HAP-1 (cell line): Measurements from ENCODE around the gene ZSWIM1.

Experiments used
- DNase-seq, 2 experiments: peaks; one replicate each; pipeline ENCODE4 v3.0.0-alpha.2; 2016 to 2020; ENCODE audit warnings: low spot score in 2 of 2
- H3K27me3 ChIP-seq: fragments of 250-450 bp; sonication (Bioruptor Pico); 2 replicates; pipeline ENCODE4 v1.5.1; 2020; ENCODE audit warnings: low read depth, mild to moderate bottlenecking, moderate library complexity
- H3K36me3 ChIP-seq: fragments of 250-450 bp; sonication (Bioruptor Pico); replicated peaks from 2 replicates; pipeline ENCODE4 v1.5.1; 2020; ENCODE audit warnings: mild to moderate bottlenecking
- H3K4me1 ChIP-seq: fragments of 250-450 bp; sonication (Bioruptor Pico); 2 replicates; pipeline ENCODE4 v1.5.1; 2020; ENCODE audit warnings: mild to moderate bottlenecking
- H3K4me3 ChIP-seq: fragments of 250-450 bp; sonication (Bioruptor Pico); 2 replicates; pipeline ENCODE4 v1.5.1; 2020; ENCODE audit warnings: mild to moderate bottlenecking, moderate library complexity
- H3K9me3 ChIP-seq: fragments of 250-450 bp; sonication (Bioruptor Pico); 2 replicates; pipeline ENCODE4 v1.5.1; 2020; ENCODE audit warnings: mild to moderate bottlenecking, moderate library complexity
- in situ Hi-C: fragments of 300-500 bp; cut with MboI; formaldehyde crosslinking; loops from 3 replicates; pipeline ENCODE4 v1.14.3; 2020; ENCODE audit warnings: low sequenced_read_pairs, inconsistent platforms, mixed read lengths

ZSWIM1 gene

GRCh38 chr20:45888681-45889080, 7.7 kb downstream of the ZSWIM1 start:
- Histone ChIP-seq H3K4me3 (no peak overlapping the region), H3K4me1 (peaks cover 15% of the 10 kb centered on the region), H3K9me3 (no peaks in the 10 kb centered on the region), H3K27me3 (no peaks in the 10 kb centered on the region), H3K36me3 (peaks cover 5% of the 10 kb centered on the region)
- no peak for DNase-seq
- in situ Hi-C loops, result no loop called here

GRCh38 chr20:45890077-45890984, 9.3 kb downstream of the ZSWIM1 start:
- H3K4me3 ChIP-seq, result peak overlapping the region; percentile 80
- H3K36me3 ChIP-seq, result 0 out of 2 replicates have a peak, but pooled peaks cover 5% of the 10 kb centered on the region
- in situ Hi-C loops, result no loop called here
- peak in 1 of 2 experiments; percentile 69 for DNase-seq
- H3K4me1 ChIP-seq, result peaks cover 15% of the 10 kb centered on the region
- no peaks in the 10 kb centered on the region for H3K27me3 ChIP-seq
- H3K9me3 ChIP-seq, result no peaks in the 10 kb centered on the region

GRCh38 chr20:45890985-45891983, 10.3 kb downstream of the ZSWIM1 start, which contains the start of the genes CTSA and NEURL2:
Gene CTSA (plus strand): TSS chr20:45891335. CDS start chr20:45891569, 234 bp downstream.
Gene NEURL2 (minus strand): TSS chr20:45891208. CDS start chr20:45890991, 217 bp downstream.
- Histone ChIP-seq H3K36me3 (0 out of 2 replicates have a peak, but pooled peaks cover 5% of the 10 kb centered on the region), H3K9me3 (no peaks in the 10 kb centered on the region), H3K4me1 (peaks cover 15% of the 10 kb centered on the region), H3K4me3 (peak within 1 kb of the TSS; percentile 80), H3K27me3 (no peaks in the 10 kb centered on the region)
- peak; percentile 86 to 93 for DNase-seq
- in situ Hi-C loops, result no loop called here

- in situ Hi-C loops, result no loop called here
- Histone ChIP-seq H3K4me3 (peak overlapping the region; percentile 80), H3K9me3 (no peaks in the 10 kb centered on the region), H3K36me3 (peaks cover 7% of the 10 kb centered on the region), H3K27me3 (no peaks in the 10 kb centered on the region), H3K4me1 (peaks cover 15% of the 10 kb centered on the region)
- DNase-seq, result peak in 1 of 2 experiments; percentile 34
Observed at GRCh38 chr20:45892049-45892825, 11.2 kb downstream of the ZSWIM1 start.

- in situ Hi-C loops, result no loop called here
- DNase-seq, result no peak
- Histone ChIP-seq H3K4me3 (no peak overlapping the region), H3K9me3 (no peaks in the 10 kb centered on the region), H3K4me1 (peaks cover 15% of the 10 kb centered on the region), H3K27me3 (no peaks in the 10 kb centered on the region), H3K36me3 (peaks cover 15% of the 10 kb centered on the region)
Observed at GRCh38 chr20:45892828-45893500, 11.9 kb downstream of the ZSWIM1 start.

GRCh38 chr20:45893831-45894230, 12.8 kb downstream of the ZSWIM1 start:
- H3K36me3 ChIP-seq, result peaks cover 18% of the 10 kb centered on the region
- no peak for DNase-seq

GRCh38 chr20:45894797-45895196, 13.8 kb downstream of the ZSWIM1 start:
- H3K9me3 ChIP-seq, result no peaks in the 10 kb centered on the region
- peaks cover 15% of the 10 kb centered on the region for H3K4me1 ChIP-seq
- in situ Hi-C loops, result no loop called here
- no peaks in the 10 kb centered on the region for H3K27me3 ChIP-seq
- no peak for DNase-seq
- H3K4me3 ChIP-seq, result no peak overlapping the region
- H3K36me3 ChIP-seq, result peaks cover 21% of the 10 kb centered on the region

More at GRCh38 chr20:45893831-45894230, 12.8 kb downstream of the ZSWIM1 start:
- Histone ChIP-seq H3K27me3 (no peaks in the 10 kb centered on the region), H3K9me3 (no peaks in the 10 kb centered on the region), H3K4me1 (peaks cover 15% of the 10 kb centered on the region), H3K4me3 (no peak overlapping the region)
- in situ Hi-C loops, result no loop called here

GRCh38 chr20:45896641-45897161, 15.7 kb downstream of the ZSWIM1 start:
- Histone ChIP-seq H3K27me3 (no peaks in the 10 kb centered on the region), H3K4me3 (no peak overlapping the region), H3K4me1 (peaks cover 3% of the 10 kb centered on the region), H3K9me3 (no peaks in the 10 kb centered on the region), H3K36me3 (peaks cover 37% of the 10 kb centered on the region)
- in situ Hi-C loops, result no loop called here
- no peak for DNase-seq

- in situ Hi-C loops, result no loop called here
- no peaks in the 10 kb centered on the region for H3K27me3 ChIP-seq
- H3K4me1 ChIP-seq, result no peaks in the 10 kb centered on the region
- DNase-seq, result no peak
- H3K36me3 ChIP-seq, result peaks cover 41% of the 10 kb centered on the region
- H3K9me3 ChIP-seq, result no peaks in the 10 kb centered on the region
- H3K4me3 ChIP-seq, result no peak overlapping the region
Observed at GRCh38 chr20:45897289-45897688, 16.3 kb downstream of the ZSWIM1 start.

- Histone ChIP-seq H3K9me3 (no peaks in the 10 kb centered on the region), H3K27me3 (no peaks in the 10 kb centered on the region), H3K4me3 (no peak overlapping the region), H3K36me3 (peaks cover 41% of the 10 kb centered on the region), H3K4me1 (no peaks in the 10 kb centered on the region)
- no peak for DNase-seq
- in situ Hi-C loops, result no loop called here
Observed at GRCh38 chr20:45897692-45898091, 16.7 kb downstream of the ZSWIM1 start.

GRCh38 chr20:45898285-45898684, 17.3 kb downstream of the ZSWIM1 start:
- in situ Hi-C loops, result no loop called here
- no peak for DNase-seq
- no peaks in the 10 kb centered on the region for H3K4me1 ChIP-seq
- H3K36me3 ChIP-seq, result peaks cover 41% of the 10 kb centered on the region
- no peaks in the 10 kb centered on the region for H3K27me3 ChIP-seq
- H3K4me3 ChIP-seq, result no peak overlapping the region
- no peaks in the 10 kb centered on the region for H3K9me3 ChIP-seq

GRCh38 chr20:45899046-45899835, 18.2 kb downstream of the ZSWIM1 start:
- H3K9me3 ChIP-seq, result no peaks in the 10 kb centered on the region
- DNase-seq, result no peak
- H3K4me3 ChIP-seq, result no peak overlapping the region
- no peaks in the 10 kb centered on the region for H3K4me1 ChIP-seq
- in situ Hi-C loops, result no loop called here
- H3K27me3 ChIP-seq, result no peaks in the 10 kb centered on the region
- peaks cover 42% of the 10 kb centered on the region for H3K36me3 ChIP-seq
